GM06990 (cell line): ENCODE data around the gene TM2D3.

Experiments
- DNase-seq: peaks from one replicate; pipeline ENCODE4 v3.0.0-alpha.2; 2011; ENCODE audit not compliant: insufficient read length; ENCODE audit errors: extremely low read depth
- H3K27me3 ChIP-seq: replicated peaks from 2 replicates; pipeline ENCODE4 v1.6.0; 2011; ENCODE audit warnings: low read length; ENCODE audit not compliant: control insufficient read depth, insufficient read depth
- H3K36me3 ChIP-seq: 2 replicates; pipeline ENCODE4 v1.5.1; 2011; ENCODE audit warnings: low read length; ENCODE audit not compliant: control insufficient read depth, insufficient read depth
- H3K4me3 ChIP-seq: replicated peaks from 2 replicates; pipeline ENCODE4 v1.5.1; 2011; ENCODE audit warnings: low read depth, mild to moderate bottlenecking, control low read depth, low read length
- TF ChIP-seq, protein P1 (sequence below): IDR thresholded peaks from 2 replicates; pipeline ENCODE4 v1.5.1; 2011; ENCODE audit warnings: low read length, control low read depth, mild to moderate bottlenecking, inconsistent platforms; ENCODE audit not compliant: insufficient read depth, poor library complexity, severe bottlenecking

The TM2D3 gene

DNA sequence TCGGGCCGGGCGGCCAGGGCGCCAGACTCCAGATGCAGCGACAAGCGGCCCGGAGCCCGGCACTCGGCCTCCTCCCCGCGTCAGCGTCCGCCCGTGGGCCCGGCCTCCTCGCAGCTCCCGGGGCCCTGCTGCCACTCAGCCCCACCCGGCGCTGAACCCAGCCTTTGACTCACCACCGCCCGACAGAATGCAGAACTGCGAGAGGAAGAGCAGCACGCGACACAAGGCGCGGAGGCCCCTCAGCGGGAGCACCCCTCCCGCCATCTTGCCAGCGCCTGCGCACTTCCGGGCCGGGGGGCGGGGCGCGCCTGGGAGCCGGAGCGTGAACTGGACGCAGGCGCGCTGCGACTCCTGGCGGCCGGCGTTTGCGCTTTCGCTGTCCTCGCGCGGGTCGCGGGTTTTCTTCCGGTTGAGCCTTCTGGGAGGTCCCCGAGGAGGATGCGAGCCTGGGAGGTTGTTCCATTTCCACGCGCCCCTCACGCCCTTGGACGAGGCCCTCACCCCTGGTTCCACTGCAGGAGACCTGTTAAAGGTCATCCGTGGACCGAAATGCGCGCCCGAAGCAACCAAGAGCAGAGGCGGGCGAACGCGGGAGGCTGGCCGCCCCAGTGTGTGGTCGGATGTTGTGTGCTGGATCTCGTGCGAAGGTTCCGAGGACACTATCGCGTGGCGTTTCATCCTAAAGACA is at the start of gene TM2D3:
Gene TM2D3 (minus strand): TSS at position 284 of the 688 bp plus-strand sequence. CDS start 20 bp downstream, at position 264.
- TF ChIP-seq, protein P1, sequence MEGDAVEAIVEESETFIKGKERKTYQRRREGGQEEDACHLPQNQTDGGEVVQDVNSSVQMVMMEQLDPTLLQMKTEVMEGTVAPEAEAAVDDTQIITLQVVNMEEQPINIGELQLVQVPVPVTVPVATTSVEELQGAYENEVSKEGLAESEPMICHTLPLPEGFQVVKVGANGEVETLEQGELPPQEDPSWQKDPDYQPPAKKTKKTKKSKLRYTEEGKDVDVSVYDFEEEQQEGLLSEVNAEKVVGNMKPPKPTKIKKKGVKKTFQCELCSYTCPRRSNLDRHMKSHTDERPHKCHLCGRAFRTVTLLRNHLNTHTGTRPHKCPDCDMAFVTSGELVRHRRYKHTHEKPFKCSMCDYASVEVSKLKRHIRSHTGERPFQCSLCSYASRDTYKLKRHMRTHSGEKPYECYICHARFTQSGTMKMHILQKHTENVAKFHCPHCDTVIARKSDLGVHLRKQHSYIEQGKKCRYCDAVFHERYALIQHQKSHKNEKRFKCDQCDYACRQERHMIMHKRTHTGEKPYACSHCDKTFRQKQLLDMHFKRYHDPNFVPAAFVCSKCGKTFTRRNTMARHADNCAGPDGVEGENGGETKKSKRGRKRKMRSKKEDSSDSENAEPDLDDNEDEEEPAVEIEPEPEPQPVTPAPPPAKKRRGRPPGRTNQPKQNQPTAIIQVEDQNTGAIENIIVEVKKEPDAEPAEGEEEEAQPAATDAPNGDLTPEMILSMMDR: peak; percentile 51
- H3K36me3 ChIP-seq: peaks cover 1% of the 10 kb centered on the region; the same call in 1 of the 2 replicates
- H3K4me3 ChIP-seq: peak within 1 kb of the TSS; percentile 79
- H3K27me3 ChIP-seq: no peaks in the 10 kb centered on the region
- DNase-seq: peak; percentile 96

DNA sequence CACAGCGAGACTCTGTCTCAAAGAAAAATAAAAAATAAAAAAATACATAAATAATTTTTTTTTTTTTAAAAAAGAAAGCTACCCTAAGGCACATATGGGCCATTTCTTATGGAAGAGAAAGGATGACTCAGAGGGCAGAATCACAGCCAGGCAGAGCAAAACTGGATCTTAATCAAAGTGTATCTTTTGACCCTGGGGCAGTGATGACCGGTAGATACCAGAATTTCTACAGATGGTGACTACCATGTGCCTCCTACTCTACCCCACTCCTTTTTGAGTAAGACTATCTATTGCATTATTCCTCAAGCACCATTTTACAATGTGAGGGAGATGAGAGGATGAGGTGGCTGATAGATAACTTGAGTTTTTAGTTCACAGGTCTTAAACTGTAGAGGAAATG is 46.1 kb upstream of the TM2D3 start:
- Histone ChIP-seq H3K4me3 (no peak overlapping the region), H3K36me3 (peaks cover 4% of the 10 kb centered on the region), H3K27me3 (no peaks in the 10 kb centered on the region)
- TF ChIP-seq, protein P1: no peak
- no peak for DNase-seq

- Histone ChIP-seq H3K4me3 (no peak overlapping the region), H3K27me3 (no peaks in the 10 kb centered on the region), H3K36me3 (peaks cover 4% of the 10 kb centered on the region)
- no peak for DNase-seq
- TF ChIP-seq, protein P1: no peak
These were observed 45.3 kb upstream of the TM2D3 start for GRCh38 chr15:101697488-101697887.

GRCh38 chr15:101696829-101697228 is 44.6 kb upstream of the TM2D3 start:
- Histone ChIP-seq H3K27me3 (no peaks in the 10 kb centered on the region), H3K36me3 (peaks cover 4% of the 10 kb centered on the region), H3K4me3 (no peak overlapping the region)
- no peak for DNase-seq
- TF ChIP-seq, protein P1: no peak

DNA sequence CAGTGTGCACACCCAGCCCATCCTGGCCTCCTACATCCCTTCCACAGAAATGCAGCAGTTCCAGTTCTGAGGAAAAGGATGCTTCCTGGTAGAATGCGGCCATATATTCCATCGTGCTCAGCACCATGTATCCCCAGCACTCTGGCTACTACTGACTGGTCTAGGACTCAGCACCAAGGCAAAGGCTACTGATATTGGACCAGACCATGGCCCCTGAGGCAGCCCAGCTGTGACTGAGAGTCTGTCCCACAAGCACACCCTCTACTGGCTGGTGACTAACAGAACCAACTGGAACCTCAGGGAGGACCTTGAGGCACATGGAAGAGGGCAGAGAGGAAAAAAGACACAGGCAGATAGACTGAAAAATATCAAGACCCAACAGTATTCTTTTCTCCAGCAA is 42.1 kb upstream of the TM2D3 start:
- H3K36me3 ChIP-seq: peaks cover 3% of the 10 kb centered on the region
- DNase-seq: no peak
- TF ChIP-seq, protein P1: peak; percentile 10

More for the DNA sequence above, 42.1 kb upstream of the TM2D3 start:
- H3K4me3 ChIP-seq: no peak overlapping the region
- no peaks in the 10 kb centered on the region for H3K27me3 ChIP-seq
